IMR-90 (cell line): ENCODE data around the gene PLCB2. TPM values are rescaled to one million over a fixed set of nuclear protein-coding genes. Genes with fewer than 3 reads are reported as not detected.

ENCODE experiments used
- ATAC-seq: fragments of 200-7000 bp; cut with Tn5 transposase; 2 replicates; pipeline ENCODE4 v1.9.1; 2020; ENCODE audit warnings: low read depth, mild to moderate bottlenecking, moderate library complexity
- BruUV-seq: library from RNA; stranded (reverse); fragments of 400-500 nt; replicated peaks from 2 replicates; lab custom pipeline; 2021; lab: Mats Ljungman, UMichigan
- CTCF ChIA-PET: fragments of 300-600 bp; formaldehyde crosslinking; extraction: SDS; loops from one replicate; lab custom pipeline; 2021; ENCODE audit warnings: antibody characterized with exemption; lab: Yijun Ruan, JAX
- POLR2A ChIA-PET: fragments of 300-600 bp; sonication (Branson Sonifier 250); formaldehyde crosslinking; loops from one replicate; lab custom pipeline; 2022; ENCODE audit warnings: antibody characterized with exemption; ENCODE audit not compliant: unreplicated experiment; lab: Charles Lee
- DNase-seq: peaks from one replicate; pipeline ENCODE4 v3.0.0; 2013
- H2AFZ ChIP-seq: replicated peaks from 2 replicates; pipeline ENCODE3; 2013; ENCODE audit warnings: low read length, mild to moderate bottlenecking; ENCODE audit not compliant: poor library complexity
- H2AK5ac ChIP-seq: 2 replicates; pipeline ENCODE4 v1.6.1; 2013; ENCODE audit warnings: low read depth, low read length, inconsistent platforms
- H2AK9ac ChIP-seq: replicated peaks from 2 replicates; pipeline ENCODE3; 2013; ENCODE audit warnings: mild to moderate bottlenecking, low read depth, low read length, moderate library complexity; ENCODE audit not compliant: poor library complexity
- H2BK120ac ChIP-seq: 2 replicates; pipeline ENCODE4 v1.6.1; 2013; ENCODE audit warnings: low read depth, low read length, inconsistent platforms
- H2BK15ac ChIP-seq: 3 replicates; pipeline ENCODE4 v1.6.1; 2013; ENCODE audit warnings: low read depth, low read length, inconsistent platforms
- H2BK20ac ChIP-seq: 2 replicates; pipeline ENCODE4 v1.6.1; 2013; ENCODE audit warnings: low read depth, mild to moderate bottlenecking, inconsistent platforms, low read length, moderate library complexity
- H2BK5ac ChIP-seq: 2 replicates; pipeline ENCODE4 v1.6.1; 2013; ENCODE audit warnings: mild to moderate bottlenecking, low read depth, low read length, inconsistent platforms; ENCODE audit not compliant: poor library complexity, severe bottlenecking
- H3K14ac ChIP-seq: replicated peaks from 2 replicates; pipeline ENCODE4 v1.6.1; 2013; ENCODE audit warnings: low read depth, low read length, inconsistent platforms
- H3K18ac ChIP-seq: 2 replicates; pipeline ENCODE4 v1.6.1; 2013; ENCODE audit warnings: low read depth, low read length, control low read depth
- H3K23ac ChIP-seq: 2 replicates; pipeline ENCODE4 v1.6.1; 2013; ENCODE audit warnings: low read depth, low read length, inconsistent platforms
- H3K27ac ChIP-seq: 2 replicates; pipeline ENCODE4 v1.5.1; 2013; ENCODE audit warnings: mild to moderate bottlenecking, control low read depth, low read length; ENCODE audit not compliant: insufficient read depth
- H3K27me3 ChIP-seq: 2 replicates; pipeline ENCODE4 v1.6.1; 2013; ENCODE audit warnings: low read length; ENCODE audit not compliant: control insufficient read depth, insufficient read depth
- H3K36me3 ChIP-seq: 2 replicates; pipeline ENCODE4 v1.6.1; 2013; ENCODE audit warnings: low read length, mixed read lengths; ENCODE audit not compliant: control insufficient read depth, insufficient read depth
- H3K4ac ChIP-seq: 2 replicates; pipeline ENCODE4 v1.6.1; 2013; ENCODE audit warnings: low read depth, low read length, inconsistent platforms
- H3K4me1 ChIP-seq: 2 replicates; pipeline ENCODE4 v1.6.1; 2013; ENCODE audit warnings: low read length, mixed read lengths; ENCODE audit not compliant: control insufficient read depth, insufficient read depth
- H3K4me2 ChIP-seq: 2 replicates; pipeline ENCODE4 v1.6.1; 2013; ENCODE audit warnings: low read depth, mild to moderate bottlenecking, control low read depth, low read length, moderate library complexity
- H3K4me3 ChIP-seq: 2 replicates; pipeline ENCODE4 v1.5.1; 2013; ENCODE audit warnings: low read depth, mild to moderate bottlenecking, control low read depth, low read length, moderate library complexity; ENCODE audit not compliant: insufficient read depth
- H3K56ac ChIP-seq: 2 replicates; pipeline ENCODE4 v1.6.1; 2013; ENCODE audit warnings: low read length, inconsistent platforms; ENCODE audit not compliant: insufficient read depth; ENCODE audit errors: extremely low read depth
- H3K79me1 ChIP-seq, 2 experiments: 2 replicates each; pipeline ENCODE4 v1.6.1; 2013; ENCODE audit warnings: low read length in 2 of 2, inconsistent platforms in 1 of 2, low read depth in 1 of 2
- H3K9ac ChIP-seq: 2 replicates; pipeline ENCODE4 v1.6.1; 2013; ENCODE audit warnings: low read depth, low read length, control low read depth
- H3K9me1 ChIP-seq: 2 replicates; pipeline ENCODE4 v1.6.1; 2013; ENCODE audit warnings: low read length, inconsistent platforms; ENCODE audit not compliant: insufficient read depth
- H3K9me3 ChIP-seq: 2 replicates; pipeline ENCODE4 v1.6.1; 2013; ENCODE audit warnings: low read length; ENCODE audit not compliant: control insufficient read depth, insufficient read depth
- H4K20me1 ChIP-seq: 2 replicates; pipeline ENCODE4 v1.6.1; 2013; ENCODE audit warnings: low read length, inconsistent platforms; ENCODE audit not compliant: insufficient read depth
- H4K5ac ChIP-seq: 2 replicates; pipeline ENCODE4 v1.6.1; 2013; ENCODE audit warnings: mild to moderate bottlenecking, low read depth, low read length, control low read depth
- H4K8ac ChIP-seq, 2 experiments: 2 replicates each; pipeline ENCODE4 v1.6.1; 2013; ENCODE audit warnings: low read depth in 2 of 2, low read length in 2 of 2, control low read depth in 1 of 2, inconsistent platforms in 1 of 2
- H4K91ac ChIP-seq: 2 replicates; pipeline ENCODE4 v1.6.1; 2013; ENCODE audit warnings: low read depth, low read length, inconsistent platforms; ENCODE audit not compliant: insufficient read depth
- MAZ ChIP-seq: IDR thresholded peaks from 2 replicates; pipeline ENCODE4 v1.6.1; 2012; ENCODE audit warnings: low read depth, mild to moderate bottlenecking, low read length, improper control_type of control experiment, moderate library complexity, borderline replicate concordance
- SMC3 ChIP-seq: fragments of 150-350 bp; IDR thresholded peaks from 2 replicates; pipeline ENCODE4 v1.6.1; 2016; ENCODE audit warnings: low read depth, mild to moderate bottlenecking, antibody characterized with exemption, low read length, moderate library complexity
- WGBS, 2 experiments: methylation state at CpG; one replicate each; pipeline versions ENCODE4 v1.1.5 to v1.1.7; 2013; ENCODE audit warnings: missing lambda C conversion rate in 2 of 2; ENCODE audit not compliant: insufficient read length in 1 of 2; ENCODE audit errors: extremely low coverage in 2 of 2; 5-methylcytosine and 5-hydroxymethylcytosine counted together
- dilution Hi-C: fragments of 300-500 bp; cut with HindIII; formaldehyde crosslinking; loops from one replicate; pipeline ENCODE4 v1.14.3; 2018; ENCODE audit warnings: low sequenced_read_pairs; ENCODE audit not compliant: unreplicated experiment
- in situ Hi-C: fragments of 300-500 bp; cut with MboI; formaldehyde crosslinking; loops from 3 replicates; pipeline ENCODE4 v1.14.3; 2019; ENCODE audit warnings: low sequenced_read_pairs, inconsistent platforms, mixed read lengths
- intact Hi-C: fragments of 100-400 bp; cut with micrococcal nuclease; formaldehyde crosslinking; loops from 2 replicates; pipeline ENCODE4 v1.10.0; 2022
- polyA plus RNA-seq, 3 experiments: library from polyadenylated mRNA; depleted of rRNA; stranded (reverse); fragments of >200 nt; gene quantifications; 2 replicates each; pipeline ENCODE4 v1.2.3, GENCODE V29; 2012; ENCODE audit warnings: low replicate concordance in 1 of 3
- total RNA-seq: library from RNA; depleted of rRNA; stranded (reverse); fragments of >200 nt; gene quantifications from 2 replicates; pipeline ENCODE4 v1.2.3, GENCODE V29; 2012

PLCB2 gene
- total and polyA plus RNA-seq, 2 of the 4 experiments (the other 2 are of a cell fraction), result 0.18 to 1.4 TPM

- no peak for TF ChIP-seq SMC3
- peak; percentile 72; the same call in 1 of the 2 replicates for TF ChIP-seq MAZ
- Histone ChIP-seq H3K4me2 (no peak overlapping the region), H4K5ac (peak overlapping the region; percentile 27; the same call in 1 of the 2 replicates), H3K56ac (no peak overlapping the region), H2BK120ac (peak overlapping the region; percentile 66; the same call in 1 of the 2 replicates), H2AK9ac (peak overlapping the region; percentile 84), H3K23ac (peak overlapping the region; percentile 77; the same call in 1 of the 2 replicates), H2AFZ (peak overlapping the region; percentile 38), H3K27me3 (no peaks in the 10 kb centered on the region), H2AK5ac (peak overlapping the region; percentile 82), H3K36me3 (peaks cover 19% of the 10 kb centered on the region), H3K4me3 (no peak overlapping the region), H3K14ac (peak overlapping the region; percentile 60), H4K91ac (peak overlapping the region; percentile 70), H4K8ac (peak overlapping the region; percentile 36 to 55; a peak in 3 of 4 replicates), H3K9me3 (no peaks in the 10 kb centered on the region), H3K9me1 (peaks cover 37% of the 10 kb centered on the region), H3K4me1 (peaks cover 35% of the 10 kb centered on the region), H2BK5ac (peak overlapping the region; percentile 87), H4K20me1 (peaks cover 3% of the 10 kb centered on the region; the same call in 1 of the 2 replicates), H3K79me1 (peaks cover 22 to 79% of the 10 kb centered on the region in 2 experiments; a peak in 3 of 4 replicates), H3K9ac (peak overlapping the region; percentile 20; the same call in 1 of the 2 replicates), H3K4ac (peak overlapping the region; percentile 67), H3K18ac (peak overlapping the region; percentile 26; the same call in 1 of the 2 replicates), H3K27ac (peak overlapping the region; percentile 60), H2BK15ac (peak overlapping the region; percentile 40; the same call in 1 of the 3 replicates), H2BK20ac (0 out of 2 replicates have a peak overlapping the region, but pooled peaks have one; percentile 11)
- intact Hi-C loops, result no loop called here
- peak; percentile 86 for DNase-seq
- in situ Hi-C loops, result no loop called here
- ATAC-seq, result peak; percentile 33
- no TSS peak for BruUV-seq
- dilution Hi-C loops, result no loop called here
- ChIA-PET CTCF (interaction anchor here (0.7 to 1.0 kb wide), 2 partner anchors 10 to 13 kb away, joined by 4 to 5 read pairs; no protein-coding TSS in a partner anchor), POLR2A (no interaction called here)
- no CpG with 5 or more reads among the region's 12 CpGs for WGBS, 2 experiments
Observed at GRCh38 chr15:40333922-40334492, 26.3 kb upstream of the PLCB2 start.
